Panc1 (cell line): ENCODE measurements around the gene SLC22A16. TPM values are rescaled to one million over a fixed set of nuclear protein-coding genes. Genes with fewer than 3 reads are reported as not detected.
A peak's percentile ranks its signal among the peaks of the same experiment; 100 is the strongest.
"Not testable (repeated sequence)": the region's sequence is repeated elsewhere in the genome, so short reads cannot be mapped to it uniquely, and the experiment has no call there.

Source experiments
- ATAC-seq: fragments of 200-7000 bp; cut with Tn5 transposase; 2 replicates; pipeline ENCODE4 v1.9.1; 2020; ENCODE audit warnings: mild to moderate bottlenecking, moderate library complexity
- BruUV-seq: library from RNA; stranded (reverse); fragments of 400-500 nt; replicated peaks from 2 replicates; lab custom pipeline; 2021; lab: Mats Ljungman, UMichigan
- CTCF ChIA-PET: fragments of 300-600 bp; sonication (Branson Sonifier 250); formaldehyde crosslinking; loops from one replicate; lab custom pipeline; 2022; ENCODE audit warnings: antibody characterized with exemption; lab: Charles Lee
- POLR2A ChIA-PET: fragments of 300-600 bp; sonication (Branson Sonifier 250); formaldehyde crosslinking; loops from one replicate; lab custom pipeline; 2022; ENCODE audit warnings: antibody characterized with exemption; lab: Charles Lee
- DNase-seq: peaks from one replicate; pipeline ENCODE4 v3.0.0-alpha.2; 2010; ENCODE audit warnings: low read depth, low spot score
- H3K27ac ChIP-seq: 2 replicates; pipeline ENCODE4 v1.5.1; 2011; ENCODE audit warnings: mild to moderate bottlenecking, low read length, inconsistent platforms
- H3K27me3 ChIP-seq: fragments of 200-500 bp; sonication (Bioruptor generic); 2 replicates; pipeline ENCODE4 v1.6.0; 2014; ENCODE audit warnings: low read length, inconsistent platforms; ENCODE audit not compliant: control insufficient read depth, insufficient read depth
- H3K36me3 ChIP-seq: fragments of 200-500 bp; sonication (Bioruptor generic); 2 replicates; pipeline ENCODE4 v1.5.1; 2014; ENCODE audit warnings: inconsistent platforms, mild to moderate bottlenecking, low read length, moderate library complexity; ENCODE audit not compliant: control insufficient read depth, insufficient read depth
- H3K4me1 ChIP-seq: 2 replicates; pipeline ENCODE4 v1.5.1; 2011; ENCODE audit warnings: inconsistent platforms, mild to moderate bottlenecking, low read length, moderate library complexity; ENCODE audit not compliant: control insufficient read depth, insufficient read depth
- H3K4me3 ChIP-seq, 2 experiments: 2 replicates each; pipeline ENCODE4 v1.5.1; 2011 to 2012; ENCODE audit warnings: low read depth in 2 of 2, low read length in 2 of 2, mild to moderate bottlenecking in 2 of 2, inconsistent platforms in 1 of 2, moderate library complexity in 1 of 2
- H3K9me3 ChIP-seq: fragments of 200-500 bp; sonication (Bioruptor generic); 2 replicates; pipeline ENCODE4 v1.5.1; 2014; ENCODE audit warnings: low read depth, mild to moderate bottlenecking, inconsistent platforms, low read length, moderate library complexity; ENCODE audit not compliant: control insufficient read depth, insufficient read depth
- POLR2AphosphoS5 ChIP-seq: IDR thresholded peaks from 2 replicates; pipeline ENCODE4 v1.6.1; 2012; ENCODE audit warnings: mild to moderate bottlenecking, low read depth, low read length, moderate library complexity
- SIN3A ChIP-seq: IDR thresholded peaks from 2 replicates; pipeline ENCODE4 v1.6.1; 2012; ENCODE audit warnings: low read depth, mild to moderate bottlenecking, low read length, moderate library complexity, borderline replicate concordance; ENCODE audit not compliant: insufficient read depth
- TCF7L2 ChIP-seq: IDR thresholded peaks from 2 replicates; pipeline ENCODE4 v1.6.1; 2011; ENCODE audit warnings: mild to moderate bottlenecking, low read depth, low read length, inconsistent platforms
- in situ Hi-C: cut with HindIII; loops from 2 replicates; pipeline ENCODE4 v1.10.0; 2016; ENCODE audit warnings: low sequenced_read_pairs, low pct_unique_long_range_greater_than_20kb
- intact Hi-C: fragments of 100-400 bp; cut with micrococcal nuclease; formaldehyde crosslinking; loops from one replicate; pipeline ENCODE4 v1.10.0; 2022; ENCODE audit not compliant: unreplicated experiment
- total RNA-seq: library from RNA; stranded (reverse); gene quantifications from one replicate; pipeline ENCODE4 v1.2.1, GENCODE V29; 2021; ENCODE audit not compliant: unreplicated experiment
- TF ChIP-seq, protein P1 (sequence below): fragments of 450-650 bp; IDR thresholded peaks from 2 replicates; pipeline ENCODE4 v1.5.1; 2017; ENCODE audit warnings: mild to moderate bottlenecking
- TF ChIP-seq, protein P2 (sequence below), 2 experiments: IDR thresholded peaks; 2 replicates each; pipeline ENCODE4 v1.6.1; 2011 to 2012; ENCODE audit warnings: low read depth in 2 of 2, control low read depth in 1 of 2, low read length in 1 of 2, mild to moderate bottlenecking in 1 of 2, moderate library complexity in 1 of 2; ENCODE audit not compliant: insufficient read depth in 1 of 2

The SLC22A16 gene
- total RNA-seq, 1 experiment from 2014 or later: not detected

DNA sequence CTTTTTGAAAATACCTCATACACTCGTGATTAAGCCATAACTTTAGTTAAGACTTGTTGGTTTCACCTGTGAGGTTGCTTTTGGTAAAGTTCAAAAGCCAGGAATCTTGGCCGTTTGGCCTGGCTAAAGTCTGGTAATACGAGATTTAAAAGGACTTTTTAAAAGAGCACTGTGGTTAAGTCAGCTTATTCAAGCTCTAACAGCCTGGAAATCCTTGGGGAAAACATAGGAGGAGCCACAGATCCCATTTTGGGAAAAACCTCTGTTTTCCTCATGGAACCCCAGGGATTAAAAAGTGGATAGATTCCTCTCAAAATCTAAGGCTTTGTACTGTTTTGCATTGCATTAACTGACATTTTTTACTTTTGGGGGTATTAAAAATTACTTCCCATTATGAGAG is 13.7 kb upstream of the SLC22A16 start:
- POLR2A ChIA-PET: no interaction called here
- ATAC-seq (no peak), DNase-seq (no peak)
- no peak overlapping the region for H3K4me3 ChIP-seq
- no TSS peak for BruUV-seq
- no peak overlapping the region for H3K27ac ChIP-seq
- no peaks in the 10 kb centered on the region for H3K9me3 ChIP-seq
- H3K27me3 ChIP-seq: no peaks in the 10 kb centered on the region
- in situ Hi-C loops: no loop called here
- H3K4me1 ChIP-seq: no peaks in the 10 kb centered on the region
- H3K36me3 ChIP-seq: no peaks in the 10 kb centered on the region
- intact Hi-C loops: no loop called here
- CTCF ChIA-PET: interaction anchor here (0.6 kb wide), 1 partner anchor 210 kb away, joined by 3 read pairs; no protein-coding TSS in a partner anchor
- TF ChIP-seq SIN3A (no peak), TCF7L2 (no peak), POLR2AphosphoS5 (no peak)
- TF ChIP-seq, protein P1, sequence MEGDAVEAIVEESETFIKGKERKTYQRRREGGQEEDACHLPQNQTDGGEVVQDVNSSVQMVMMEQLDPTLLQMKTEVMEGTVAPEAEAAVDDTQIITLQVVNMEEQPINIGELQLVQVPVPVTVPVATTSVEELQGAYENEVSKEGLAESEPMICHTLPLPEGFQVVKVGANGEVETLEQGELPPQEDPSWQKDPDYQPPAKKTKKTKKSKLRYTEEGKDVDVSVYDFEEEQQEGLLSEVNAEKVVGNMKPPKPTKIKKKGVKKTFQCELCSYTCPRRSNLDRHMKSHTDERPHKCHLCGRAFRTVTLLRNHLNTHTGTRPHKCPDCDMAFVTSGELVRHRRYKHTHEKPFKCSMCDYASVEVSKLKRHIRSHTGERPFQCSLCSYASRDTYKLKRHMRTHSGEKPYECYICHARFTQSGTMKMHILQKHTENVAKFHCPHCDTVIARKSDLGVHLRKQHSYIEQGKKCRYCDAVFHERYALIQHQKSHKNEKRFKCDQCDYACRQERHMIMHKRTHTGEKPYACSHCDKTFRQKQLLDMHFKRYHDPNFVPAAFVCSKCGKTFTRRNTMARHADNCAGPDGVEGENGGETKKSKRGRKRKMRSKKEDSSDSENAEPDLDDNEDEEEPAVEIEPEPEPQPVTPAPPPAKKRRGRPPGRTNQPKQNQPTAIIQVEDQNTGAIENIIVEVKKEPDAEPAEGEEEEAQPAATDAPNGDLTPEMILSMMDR: no peak
- TF ChIP-seq, protein P2, sequence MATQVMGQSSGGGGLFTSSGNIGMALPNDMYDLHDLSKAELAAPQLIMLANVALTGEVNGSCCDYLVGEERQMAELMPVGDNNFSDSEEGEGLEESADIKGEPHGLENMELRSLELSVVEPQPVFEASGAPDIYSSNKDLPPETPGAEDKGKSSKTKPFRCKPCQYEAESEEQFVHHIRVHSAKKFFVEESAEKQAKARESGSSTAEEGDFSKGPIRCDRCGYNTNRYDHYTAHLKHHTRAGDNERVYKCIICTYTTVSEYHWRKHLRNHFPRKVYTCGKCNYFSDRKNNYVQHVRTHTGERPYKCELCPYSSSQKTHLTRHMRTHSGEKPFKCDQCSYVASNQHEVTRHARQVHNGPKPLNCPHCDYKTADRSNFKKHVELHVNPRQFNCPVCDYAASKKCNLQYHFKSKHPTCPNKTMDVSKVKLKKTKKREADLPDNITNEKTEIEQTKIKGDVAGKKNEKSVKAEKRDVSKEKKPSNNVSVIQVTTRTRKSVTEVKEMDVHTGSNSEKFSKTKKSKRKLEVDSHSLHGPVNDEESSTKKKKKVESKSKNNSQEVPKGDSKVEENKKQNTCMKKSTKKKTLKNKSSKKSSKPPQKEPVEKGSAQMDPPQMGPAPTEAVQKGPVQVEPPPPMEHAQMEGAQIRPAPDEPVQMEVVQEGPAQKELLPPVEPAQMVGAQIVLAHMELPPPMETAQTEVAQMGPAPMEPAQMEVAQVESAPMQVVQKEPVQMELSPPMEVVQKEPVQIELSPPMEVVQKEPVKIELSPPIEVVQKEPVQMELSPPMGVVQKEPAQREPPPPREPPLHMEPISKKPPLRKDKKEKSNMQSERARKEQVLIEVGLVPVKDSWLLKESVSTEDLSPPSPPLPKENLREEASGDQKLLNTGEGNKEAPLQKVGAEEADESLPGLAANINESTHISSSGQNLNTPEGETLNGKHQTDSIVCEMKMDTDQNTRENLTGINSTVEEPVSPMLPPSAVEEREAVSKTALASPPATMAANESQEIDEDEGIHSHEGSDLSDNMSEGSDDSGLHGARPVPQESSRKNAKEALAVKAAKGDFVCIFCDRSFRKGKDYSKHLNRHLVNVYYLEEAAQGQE (IDR thresholded peaks at IDR 0.05; ENCODE audit: insufficient read depth in 1 of 2, low read depth in 2 of 2, low read length in 1 of 2): no peak

GRCh38 chr6:110488606-110489190 is 12.3 kb upstream of the SLC22A16 start:
- H3K4me3 ChIP-seq: no peak overlapping the region
- no TSS peak for BruUV-seq
- H3K36me3 ChIP-seq: no peaks in the 10 kb centered on the region
- no peaks in the 10 kb centered on the region for H3K4me1 ChIP-seq
- POLR2A ChIA-PET: no interaction called here
- ATAC-seq (no peak), DNase-seq (no peak)
- in situ Hi-C loops (no loop called here), intact Hi-C loops (no loop called here)
- H3K9me3 ChIP-seq: no peaks in the 10 kb centered on the region
- TF ChIP-seq TCF7L2 (no peak), SIN3A (no peak), POLR2AphosphoS5 (no peak)
- TF ChIP-seq, protein P1: 0 out of 2 replicates have a peak, but pooled peaks have one; percentile 6
- TF ChIP-seq, protein P2 (IDR thresholded peaks at IDR 0.05; ENCODE audit: insufficient read depth in 1 of 2, low read depth in 2 of 2, low read length in 1 of 2): no peak
- CTCF ChIA-PET: no interaction called here
- no peaks in the 10 kb centered on the region for H3K27me3 ChIP-seq
- H3K27ac ChIP-seq: no peak overlapping the region

DNA sequence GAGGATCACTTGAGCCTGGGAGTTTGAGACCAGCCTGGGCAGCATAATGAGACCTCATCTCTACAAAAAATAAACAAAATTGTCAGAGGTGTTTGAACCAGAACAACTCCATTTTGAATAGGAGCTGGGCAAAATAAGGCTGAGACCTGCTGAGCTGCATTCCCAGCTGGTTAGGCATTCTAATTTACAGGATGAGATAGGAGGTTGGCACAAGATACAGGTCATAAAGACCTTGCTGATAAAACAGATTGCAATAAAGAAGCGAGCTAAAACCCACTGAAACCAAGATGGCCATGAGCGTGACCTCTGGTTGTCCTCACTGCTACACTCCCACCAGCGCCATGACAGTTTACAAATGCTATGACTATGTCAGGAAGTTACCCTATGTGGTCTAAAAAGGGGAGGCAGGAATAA is 11.6 kb upstream of the SLC22A16 start:
- in situ Hi-C loops, H3K27ac ChIP-seq, H3K4me1 ChIP-seq, H3K36me3 ChIP-seq, ATAC-seq, H3K27me3 ChIP-seq, CTCF ChIA-PET, POLR2A ChIA-PET, DNase-seq, H3K4me3 ChIP-seq, intact Hi-C loops, BruUV-seq, H3K9me3 ChIP-seq: not testable (repeated sequence)
